ENCODE measurements around the gene MAFG.

MAFG gene

DNA sequence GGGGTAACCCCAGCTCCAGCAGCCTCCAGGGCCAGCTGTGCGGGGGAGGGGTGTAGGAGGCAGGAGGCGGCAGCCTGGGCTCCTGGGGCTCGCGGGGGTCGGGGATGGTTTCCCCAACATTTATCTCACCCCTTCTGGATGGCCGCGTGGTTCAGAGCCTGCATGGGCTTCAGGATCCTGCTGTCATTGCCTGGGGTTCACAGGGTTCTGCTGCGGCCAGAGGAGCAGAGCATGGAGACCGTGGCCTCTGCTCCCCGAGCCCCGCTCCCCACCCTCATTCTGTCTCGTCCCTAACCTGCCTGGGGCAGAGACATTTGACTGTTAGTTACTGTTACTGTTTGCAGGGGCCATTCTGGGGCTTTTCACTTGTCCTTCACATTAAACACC lies 14.6 kb upstream of the MAFG start:
- DNase-seq (ENCODE audit: low spot score): no peak
- H3K27ac ChIP-seq: no peak overlapping the region
- no peak overlapping the region for H3K4me3 ChIP-seq
- TF ChIP-seq, protein P1, sequence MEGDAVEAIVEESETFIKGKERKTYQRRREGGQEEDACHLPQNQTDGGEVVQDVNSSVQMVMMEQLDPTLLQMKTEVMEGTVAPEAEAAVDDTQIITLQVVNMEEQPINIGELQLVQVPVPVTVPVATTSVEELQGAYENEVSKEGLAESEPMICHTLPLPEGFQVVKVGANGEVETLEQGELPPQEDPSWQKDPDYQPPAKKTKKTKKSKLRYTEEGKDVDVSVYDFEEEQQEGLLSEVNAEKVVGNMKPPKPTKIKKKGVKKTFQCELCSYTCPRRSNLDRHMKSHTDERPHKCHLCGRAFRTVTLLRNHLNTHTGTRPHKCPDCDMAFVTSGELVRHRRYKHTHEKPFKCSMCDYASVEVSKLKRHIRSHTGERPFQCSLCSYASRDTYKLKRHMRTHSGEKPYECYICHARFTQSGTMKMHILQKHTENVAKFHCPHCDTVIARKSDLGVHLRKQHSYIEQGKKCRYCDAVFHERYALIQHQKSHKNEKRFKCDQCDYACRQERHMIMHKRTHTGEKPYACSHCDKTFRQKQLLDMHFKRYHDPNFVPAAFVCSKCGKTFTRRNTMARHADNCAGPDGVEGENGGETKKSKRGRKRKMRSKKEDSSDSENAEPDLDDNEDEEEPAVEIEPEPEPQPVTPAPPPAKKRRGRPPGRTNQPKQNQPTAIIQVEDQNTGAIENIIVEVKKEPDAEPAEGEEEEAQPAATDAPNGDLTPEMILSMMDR (IDR thresholded peaks at IDR 0.05): no peak

DNA sequence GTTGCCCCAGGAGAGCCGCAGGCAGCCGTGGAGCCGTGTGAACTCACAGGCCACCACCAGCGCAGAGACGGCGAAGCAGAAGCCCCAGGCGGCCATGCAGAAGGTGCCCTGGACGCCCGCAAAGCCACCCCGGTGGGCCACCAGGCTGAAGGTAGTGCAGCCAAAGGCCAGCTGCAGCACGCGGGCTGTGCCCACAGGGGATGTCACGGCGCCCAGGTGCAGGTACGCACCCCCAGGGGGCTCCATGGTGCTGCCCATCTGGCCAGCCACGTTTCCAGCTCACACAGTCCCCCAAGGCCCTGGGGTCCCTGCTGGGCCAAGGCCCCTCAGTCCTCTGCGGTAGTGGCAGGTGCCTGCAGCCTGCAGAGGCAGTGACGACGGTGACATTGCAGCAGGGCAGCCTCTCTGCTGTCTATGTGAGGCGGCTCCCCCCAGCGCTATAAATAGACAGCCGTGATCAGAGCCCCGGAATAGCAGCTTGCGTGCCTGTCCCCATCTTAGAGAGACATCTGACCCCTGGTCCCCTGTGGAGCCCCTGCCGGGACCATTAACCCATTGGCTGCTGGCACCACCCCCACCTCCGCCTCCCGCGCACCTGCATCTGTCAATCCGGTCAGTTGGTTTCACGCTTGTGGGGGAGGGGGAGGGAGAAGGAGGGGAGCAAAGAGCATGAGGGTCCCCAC lies 14.1 kb upstream of the MAFG start:
- Histone ChIP-seq H3K4me3 (no peak overlapping the region), H3K27ac (no peak overlapping the region)
- TF ChIP-seq, protein P1 (IDR thresholded peaks at IDR 0.05): no peak
- no peak for DNase-seq (ENCODE audit: low spot score)

DNA sequence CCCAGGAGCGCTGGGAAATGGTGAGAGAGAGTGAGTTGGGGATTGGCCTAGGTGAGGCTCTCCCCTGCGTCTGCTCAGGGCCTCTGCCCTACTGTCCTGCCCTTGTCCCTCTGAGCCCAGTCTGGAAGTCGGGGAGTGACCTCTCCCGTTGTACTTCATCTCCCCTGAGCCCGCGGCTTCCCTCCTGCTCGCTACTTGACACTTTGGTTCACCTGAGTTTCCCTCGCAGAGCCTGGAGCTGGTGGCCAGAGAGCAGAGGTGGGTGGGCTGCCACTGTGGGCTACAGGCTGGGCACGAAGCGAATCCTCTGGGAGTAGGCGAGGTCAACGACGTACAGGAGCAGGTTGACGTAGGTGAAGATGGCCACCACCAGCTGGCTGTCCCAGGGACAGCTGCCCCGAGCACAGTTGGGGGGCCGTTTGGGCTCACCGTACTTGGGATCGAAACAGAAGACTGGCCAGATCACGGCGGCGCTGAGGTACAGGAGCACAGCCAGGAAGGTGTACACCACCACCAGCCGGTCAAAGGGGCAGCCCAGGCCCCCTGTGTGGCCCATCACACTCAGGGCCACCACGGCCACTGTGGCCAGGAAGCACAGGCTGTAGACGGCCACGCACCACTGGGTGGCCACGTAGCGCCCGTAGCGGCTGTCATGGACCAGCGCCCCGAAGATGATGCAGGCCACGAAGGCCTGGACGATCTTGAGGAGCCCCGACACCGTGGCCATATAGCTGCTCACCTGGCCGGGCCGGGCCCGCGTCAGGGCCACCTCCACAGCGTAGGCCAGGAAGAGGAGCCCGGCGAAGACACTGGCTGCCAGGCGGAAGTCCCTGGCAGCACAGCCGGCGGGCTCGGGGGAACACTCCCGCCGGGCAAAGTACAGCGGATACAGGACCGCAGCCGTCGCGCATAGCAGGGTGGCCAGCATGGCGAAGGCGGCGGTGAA lies 13.3 kb upstream of the MAFG start:
- Histone ChIP-seq H3K27ac (peak overlapping the region in 1 of 2 donors; percentile 17), H3K4me3 (no peak overlapping the region)
- TF ChIP-seq, protein P1 (IDR thresholded peaks at IDR 0.05): no peak
- DNase-seq (ENCODE audit: low spot score): no peak

DNA sequence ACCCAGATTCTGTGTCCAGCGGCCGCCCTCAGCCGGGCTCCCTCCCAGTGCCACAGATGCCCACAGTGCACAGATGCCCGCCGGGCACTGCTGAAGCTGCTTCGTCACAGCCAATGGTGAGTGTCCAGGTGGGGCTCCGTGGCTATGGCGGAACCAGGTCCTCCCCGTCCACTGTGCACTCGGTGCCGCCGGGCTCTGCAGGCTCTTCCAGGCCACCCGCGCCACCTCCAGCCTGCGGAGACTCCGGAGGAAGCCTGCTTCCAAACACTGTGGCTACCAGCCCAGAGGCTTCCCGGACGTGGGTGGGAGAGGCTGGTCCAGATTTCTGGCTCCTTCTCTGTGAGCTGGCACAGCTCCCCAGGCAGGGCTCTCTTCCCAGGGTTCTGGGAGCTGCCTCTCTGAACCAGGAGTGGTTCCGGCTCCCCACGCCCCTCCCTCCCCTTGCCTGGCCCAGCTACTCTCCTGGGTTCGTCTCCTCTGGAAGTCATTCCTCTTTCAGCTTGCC lies 12.4 kb upstream of the MAFG start:
- DNase-seq (ENCODE audit: low spot score): no peak
- peak overlapping the region in 1 of 2 donors; percentile 35 for H3K27ac ChIP-seq
- H3K4me3 ChIP-seq: no peak overlapping the region
- TF ChIP-seq, protein P1 (IDR thresholded peaks at IDR 0.05): no peak

DNA sequence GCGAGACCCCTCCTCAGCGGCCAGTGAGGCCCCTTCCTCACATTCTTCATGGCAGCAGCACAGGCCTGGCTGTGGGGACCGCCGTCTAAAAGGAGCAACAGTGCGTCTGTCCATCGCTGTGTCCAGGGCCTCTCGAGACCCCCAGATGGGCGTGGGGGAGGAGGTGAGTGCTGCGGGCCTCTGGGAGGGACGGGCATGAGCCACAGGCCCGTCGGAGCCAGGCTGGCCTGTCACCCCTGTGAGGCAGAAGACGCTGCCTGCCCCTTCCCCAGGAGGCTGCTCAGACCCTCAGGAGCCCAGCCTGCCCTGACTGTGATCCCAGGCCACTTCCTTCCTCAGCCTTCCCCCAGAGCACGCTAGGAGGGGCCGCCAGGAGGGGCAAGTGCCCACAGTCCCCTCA lies 11.7 kb upstream of the MAFG start:
- no peak for DNase-seq (ENCODE audit: low spot score)
- TF ChIP-seq, protein P1 (IDR thresholded peaks at IDR 0.05): no peak
- Histone ChIP-seq H3K27ac (peak overlapping the region in 1 of 2 donors; percentile 35), H3K4me3 (no peak overlapping the region)

DNA sequence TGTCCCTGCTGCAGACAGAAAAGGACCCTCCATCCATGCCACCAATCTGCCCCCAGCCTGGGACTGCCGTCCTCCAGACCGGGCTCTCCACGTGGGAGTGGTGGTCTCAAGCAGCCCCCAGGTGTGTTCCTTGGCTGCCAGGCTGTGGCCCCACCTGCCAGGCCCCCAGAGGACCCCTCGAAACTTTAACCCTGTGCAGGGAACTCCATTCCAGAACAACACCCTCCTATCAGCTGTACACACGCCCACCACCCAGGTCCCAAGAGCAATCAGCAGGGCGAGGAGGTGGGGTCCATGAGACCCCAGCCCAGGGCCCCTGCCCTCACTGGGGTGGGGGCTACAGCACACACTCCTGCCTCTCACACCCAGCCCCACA lies 8.2 kb upstream of the MAFG start:
- DNase-seq (ENCODE audit: low spot score): no peak
- Histone ChIP-seq H3K4me3 (no peak overlapping the region), H3K27ac (no peak overlapping the region)
- TF ChIP-seq, protein P1 (IDR thresholded peaks at IDR 0.05): no peak
